NCI-H524 treated with DMSO at 0.1 percent for 48 hours (cell line): ENCODE data around the gene KCNQ1.

Source experiments
- DNase-seq: peaks from one replicate; lab custom pipeline; 2025; lab: John Stamatoyannopoulos, UW

Gene KCNQ1

GRCh38 chr11:2461253-2461955 is 16.6 kb downstream of the KCNQ1 start:
- no peak for DNase-seq

GRCh38 chr11:2461956-2462542 is 17.2 kb downstream of the KCNQ1 start:
- no peak for DNase-seq

- no peak for DNase-seq
These were observed 17.8 kb downstream of the KCNQ1 start for GRCh38 chr11:2462543-2462985.

GRCh38 chr11:2462986-2463765 is 18.4 kb downstream of the KCNQ1 start:
- no peak for DNase-seq

- DNase-seq, result no peak
These were observed 19.0 kb downstream of the KCNQ1 start for GRCh38 chr11:2463766-2464277.

DNA sequence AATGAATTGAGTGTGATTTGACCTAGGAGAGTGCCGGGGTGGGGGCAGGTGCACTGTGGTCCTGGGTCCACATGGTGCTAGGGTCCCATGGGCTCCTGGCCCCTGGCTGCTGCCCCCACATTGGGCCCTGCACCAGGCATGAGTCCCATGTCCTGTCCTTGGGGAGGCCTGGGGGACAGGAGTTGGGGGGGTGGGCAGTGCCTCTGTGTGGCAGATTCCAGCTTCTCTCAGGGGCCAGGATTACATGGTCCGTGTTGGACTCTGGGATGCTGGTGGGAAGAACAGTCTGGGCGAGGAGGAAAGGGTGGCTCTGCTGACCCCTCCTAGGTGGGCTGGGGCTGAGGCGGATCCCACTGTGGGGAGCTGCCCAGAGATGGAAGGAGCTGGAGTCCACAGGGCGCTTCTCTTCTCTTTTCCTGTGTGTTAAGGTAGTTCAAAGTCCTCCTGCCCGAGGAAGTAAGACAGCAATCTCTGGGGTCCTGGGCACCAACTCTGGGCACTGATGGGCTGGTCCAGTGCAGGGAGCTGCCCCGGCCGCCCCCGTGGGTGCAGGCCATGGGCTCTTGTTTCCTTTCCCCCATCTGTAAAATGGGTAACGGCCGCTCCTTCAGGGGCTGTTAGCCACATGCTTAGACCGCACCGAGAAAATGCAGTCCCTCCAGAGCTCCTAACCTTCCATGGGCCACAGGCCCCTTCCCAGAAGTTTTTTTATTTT is 19.8 kb downstream of the KCNQ1 start:
- DNase-seq, result no peak

- no peak for DNase-seq
These were observed 20.6 kb downstream of the KCNQ1 start for GRCh38 chr11:2465202-2466068.

DNA sequence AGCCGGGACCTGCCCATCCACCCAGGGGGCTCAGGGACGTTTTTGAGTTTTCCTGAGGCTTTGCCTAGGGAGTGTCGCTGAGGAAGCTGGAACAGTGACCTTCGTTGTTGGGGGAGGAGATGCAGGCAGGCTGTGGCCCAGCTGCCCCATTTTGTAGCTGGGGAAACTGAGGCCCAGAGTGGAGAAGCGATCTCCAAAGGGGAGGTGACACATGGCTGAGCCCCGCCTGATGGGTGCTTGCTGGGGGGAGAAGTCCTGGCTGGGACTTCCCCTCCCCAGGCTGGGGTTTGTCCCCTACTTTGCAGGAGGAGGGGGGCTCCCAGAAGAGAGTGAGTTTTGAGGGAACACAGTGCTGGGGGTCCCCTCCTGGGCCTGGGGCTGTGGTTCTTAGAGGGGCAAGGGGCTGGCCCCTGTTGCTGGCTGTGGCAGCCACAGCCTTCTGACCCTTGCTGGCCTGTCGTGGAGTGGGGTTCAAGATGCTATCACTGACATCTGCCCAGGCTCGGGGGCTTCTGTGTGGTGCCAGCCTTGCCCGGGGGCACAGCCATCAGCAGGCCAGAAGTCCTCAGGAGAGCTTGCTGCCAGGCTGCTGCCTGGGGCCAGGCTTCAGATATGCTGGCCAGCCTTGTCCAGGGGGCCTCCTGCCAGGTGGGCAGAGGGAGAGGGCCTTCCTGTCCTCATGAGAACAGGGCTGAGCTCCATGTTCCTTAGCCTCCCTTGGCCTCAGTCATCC is 21.4 kb downstream of the KCNQ1 start:
- DNase-seq, result no peak

- DNase-seq, result no peak
These were observed 22.3 kb downstream of the KCNQ1 start for GRCh38 chr11:2466869-2467694.

DNA sequence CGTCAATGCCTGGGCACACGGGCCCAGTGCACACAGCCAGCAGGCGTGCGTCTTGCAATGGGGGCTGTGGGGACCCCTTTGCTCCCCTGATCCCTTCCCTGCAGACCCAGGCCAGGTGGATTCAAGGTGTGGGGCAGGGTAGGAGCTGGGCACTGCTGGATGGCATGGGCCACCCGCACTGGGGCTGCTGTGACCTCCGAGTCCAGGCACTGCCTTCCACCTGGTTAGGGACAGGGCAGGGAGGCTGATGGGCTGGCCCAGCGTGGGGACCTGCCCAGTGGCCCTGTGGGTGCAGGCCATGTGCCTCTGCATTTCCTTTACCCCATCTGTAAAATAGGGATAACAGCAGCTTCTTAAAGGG is 22.9 kb downstream of the KCNQ1 start:
- no peak for DNase-seq

DNA sequence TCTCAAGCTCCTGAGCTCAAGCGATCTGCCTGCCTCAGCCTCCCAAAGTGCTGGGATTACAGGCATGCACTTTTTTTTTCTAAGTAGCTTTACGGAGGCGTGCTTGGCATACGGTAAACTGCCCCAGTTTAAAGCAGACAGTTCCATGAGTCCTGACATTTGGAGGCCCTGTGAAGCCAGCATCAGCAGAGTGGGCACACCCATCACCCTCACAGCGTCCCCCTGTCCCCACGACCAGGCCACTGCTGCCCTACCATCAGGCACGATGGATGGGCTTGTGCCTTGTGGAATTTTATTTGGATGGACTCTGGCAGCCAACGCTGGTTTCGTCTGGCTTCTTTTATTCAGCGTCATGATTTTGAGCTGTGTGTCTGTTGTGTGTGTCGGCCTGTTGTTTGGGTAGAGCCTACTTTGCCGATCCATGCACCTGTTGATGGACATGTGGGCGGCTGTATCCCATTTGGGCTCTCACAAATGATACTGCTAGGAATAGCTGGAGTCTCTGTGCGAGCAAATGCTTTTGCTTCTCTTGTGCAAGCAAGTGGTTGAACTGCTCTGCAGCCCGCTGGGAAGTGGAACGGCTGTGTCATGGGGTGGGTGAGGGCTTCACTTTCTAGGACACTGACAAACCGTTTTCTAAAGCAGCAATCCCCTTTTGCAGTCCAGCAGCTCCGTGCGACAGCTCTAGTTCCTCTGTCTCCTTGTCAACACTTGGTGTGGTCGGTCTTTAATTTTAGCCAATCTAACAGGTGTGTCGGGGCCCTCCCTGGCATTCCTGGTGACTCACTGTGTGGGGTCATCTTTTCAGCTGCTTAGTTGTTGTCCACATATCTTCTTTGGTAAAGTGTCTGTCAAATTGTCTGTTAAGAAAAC is 23.8 kb downstream of the KCNQ1 start:
- DNase-seq, result no peak

GRCh38 chr11:2470495-2470894 is 25.7 kb downstream of the KCNQ1 start:
- DNase-seq, result no peak

GRCh38 chr11:2471048-2471803 is 26.4 kb downstream of the KCNQ1 start:
- no peak for DNase-seq

DNA sequence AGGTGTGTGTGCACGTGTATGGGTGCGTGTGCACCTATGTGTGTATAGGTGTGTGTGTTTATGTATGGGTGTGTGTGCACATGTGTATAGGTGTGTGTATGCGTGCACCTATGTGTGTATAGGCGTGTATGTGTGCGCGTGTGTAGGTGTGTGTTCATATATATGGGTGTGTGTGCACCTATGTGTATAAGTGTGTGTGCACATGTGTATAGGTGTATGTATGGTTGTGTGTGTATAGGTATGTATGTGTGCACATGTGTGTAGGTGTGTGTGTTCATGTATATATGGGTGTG is 26.9 kb downstream of the KCNQ1 start:
- no peak for DNase-seq

DNA sequence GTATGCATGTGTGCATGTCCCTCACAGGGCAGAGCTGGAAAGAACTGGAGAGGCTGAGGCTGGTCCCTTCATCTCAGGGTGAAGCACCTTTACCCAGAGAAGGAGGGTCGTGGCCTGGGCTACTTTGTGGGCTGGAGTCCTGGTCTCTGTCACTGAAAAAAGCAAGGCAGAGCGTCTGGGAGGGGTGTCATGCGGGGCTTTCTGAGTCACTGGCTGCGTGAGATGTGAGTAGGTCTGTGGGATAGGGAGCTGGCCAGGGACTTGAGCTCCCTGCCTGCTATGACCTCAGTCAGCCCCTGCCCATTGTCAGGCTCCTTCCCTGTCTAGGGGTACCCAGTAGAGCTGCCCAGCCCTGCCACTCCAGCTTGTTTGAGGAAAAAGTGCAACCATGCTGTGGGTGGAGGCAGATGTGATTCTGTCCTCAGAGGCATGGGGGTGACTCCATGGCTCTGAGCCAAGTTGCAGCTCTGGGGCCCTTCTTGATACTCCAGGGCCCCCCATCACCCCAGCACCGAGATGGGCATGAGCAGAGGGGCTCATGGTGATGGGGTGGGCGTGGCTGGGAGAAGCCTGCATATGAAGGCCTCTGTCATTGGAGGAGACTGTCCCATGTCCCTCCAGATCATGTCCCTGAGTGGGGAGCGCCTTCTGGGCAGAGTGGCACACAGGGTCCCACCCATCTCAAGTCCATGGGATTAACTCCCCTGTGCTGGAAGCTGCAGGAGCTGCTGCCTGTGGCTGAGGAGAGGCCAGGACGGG is 27.8 kb downstream of the KCNQ1 start:
- no peak for DNase-seq

DNA sequence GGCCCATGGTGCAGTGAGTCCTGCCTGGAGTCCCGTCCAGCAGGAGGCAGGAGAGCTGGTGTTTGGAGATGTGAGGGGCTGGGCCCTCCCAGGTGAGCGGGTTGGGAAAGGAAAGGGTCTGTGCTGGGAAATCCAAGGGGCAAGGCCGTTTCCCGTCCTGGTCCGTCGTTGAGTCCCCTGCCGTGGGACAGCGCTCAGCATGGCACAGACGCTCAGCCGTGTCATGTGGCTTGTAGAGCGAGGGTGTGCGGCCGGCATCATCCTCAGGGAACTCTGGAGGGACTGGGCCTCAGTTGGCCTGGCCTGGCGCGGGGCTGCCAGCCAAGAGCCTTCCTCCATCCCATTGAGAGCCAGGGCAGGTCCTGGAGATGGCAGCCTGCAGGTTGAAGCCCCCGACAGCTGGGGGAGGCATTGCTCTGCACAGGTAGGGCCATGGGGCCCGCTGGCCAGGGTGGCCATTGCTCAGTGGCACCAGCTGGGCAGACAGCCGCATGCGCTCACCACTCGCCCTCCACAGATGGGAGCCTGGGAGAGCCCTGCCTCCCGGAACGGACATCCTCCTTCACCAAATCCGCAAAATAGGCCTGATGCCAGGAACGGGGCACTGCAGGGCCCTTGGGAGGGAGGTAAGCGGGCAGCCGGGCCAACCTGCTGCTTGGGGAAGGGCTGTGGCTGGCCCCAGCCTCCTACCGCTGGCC is 28.7 kb downstream of the KCNQ1 start:
- DNase-seq, result peak; percentile 42
